GM12878 (cell line): ENCODE results near the gene WDR43. TPM values are rescaled to one million over a fixed set of nuclear protein-coding genes. Genes with fewer than 3 reads are reported as not detected.

Experiments used
- ATAC-seq: fragments of 200-7000 bp; cut with Tn5 transposase; 3 replicates; pipeline ENCODE4 v1.9.1; 2020; ENCODE audit warnings: mild to moderate bottlenecking, moderate library complexity
- BruUV-seq: library from RNA; stranded (reverse); fragments of 400-500 nt; replicated peaks from 2 replicates; lab custom pipeline; 2021; lab: Mats Ljungman, UMichigan
- CTCF ChIA-PET: fragments of 300-600 bp; sonication (Branson Sonifier 250); formaldehyde crosslinking; extraction: SDS; loops from one replicate; lab custom pipeline; 2021; ENCODE audit warnings: inconsistent platforms; lab: Yijun Ruan, JAX
- POLR2A ChIA-PET: fragments of 350-600 bp; formaldehyde crosslinking; extraction: SDS; loops from one replicate; lab custom pipeline; 2021; ENCODE audit warnings: inconsistent platforms; lab: Charles Lee
- RAD21 ChIA-PET: fragments of 300-600 bp; sonication (Branson Sonifier 250); formaldehyde crosslinking; loops from one replicate; lab custom pipeline; 2023; ENCODE audit warnings: antibody characterized with exemption; ENCODE audit not compliant: unreplicated experiment; lab: Charles Lee
- SMC1A ChIA-PET: fragments of 300-600 bp; sonication (Branson Sonifier 250); formaldehyde crosslinking; loops from one replicate; lab custom pipeline; 2023; ENCODE audit not compliant: unreplicated experiment, uncharacterized antibody; lab: Charles Lee
- DNase-seq: peaks from one replicate; pipeline ENCODE4 v3.0.0-alpha.2; 2011; ENCODE audit warnings: low read depth, low spot score
- FAIRE-seq: peaks from 3 replicates; lab custom pipeline; 2011; peaks lifted over from hg19 to GRCh38; lab: Jason Lieb, UNC
- H2AFZ ChIP-seq: 2 replicates; pipeline ENCODE4 v1.6.0; 2011; ENCODE audit warnings: low read depth, low read length, control low read depth; ENCODE audit not compliant: control insufficient read depth
- H3K27ac ChIP-seq: 2 replicates; pipeline ENCODE4 v1.5.1; 2011; ENCODE audit warnings: control low read depth; ENCODE audit not compliant: control insufficient read depth, insufficient read depth
- H3K27me3 ChIP-seq, 2 experiments: replicated peaks in 1 of 2; 2 replicates each; pipeline versions ENCODE4 v1.6.0 to v1.6.1; 2011; ENCODE audit warnings: low read length in 1 of 2; ENCODE audit not compliant: control insufficient read depth in 2 of 2, insufficient read depth in 2 of 2
- H3K36me3 ChIP-seq, 2 experiments: 2 replicates each; pipeline ENCODE4 v1.5.1; 2011; ENCODE audit warnings: low read length in 1 of 2; ENCODE audit not compliant: control insufficient read depth in 2 of 2, insufficient read depth in 2 of 2
- H3K4me1 ChIP-seq: 2 replicates; pipeline ENCODE4 v1.6.1; 2011; ENCODE audit warnings: mild to moderate bottlenecking, low read length, moderate library complexity, mixed read lengths; ENCODE audit not compliant: control insufficient read depth, insufficient read depth
- H3K4me2 ChIP-seq: 2 replicates; pipeline ENCODE4 v1.6.0; 2011; ENCODE audit warnings: control low read depth; ENCODE audit not compliant: control insufficient read depth, insufficient read depth
- H3K4me3 ChIP-seq: fragments of 200-600 bp; sonication (generic); 2 replicates; pipeline ENCODE4 v1.5.1; 2016
- H3K79me2 ChIP-seq: 2 replicates; pipeline ENCODE4 v1.6.0; 2011; ENCODE audit warnings: low read length; ENCODE audit not compliant: control insufficient read depth, insufficient read depth
- H3K9ac ChIP-seq: 2 replicates; pipeline ENCODE4 v1.8.0; 2011; ENCODE audit warnings: low read length, control low read depth, mixed read lengths; ENCODE audit not compliant: control insufficient read depth, insufficient read depth
- H3K9me3 ChIP-seq: replicated peaks from 3 replicates; pipeline ENCODE4 v1.5.1; 2011; ENCODE audit warnings: mild to moderate bottlenecking, low read length; ENCODE audit not compliant: control insufficient read depth, insufficient read depth
- H4K20me1 ChIP-seq: 2 replicates; pipeline ENCODE4 v1.6.0; 2011; ENCODE audit not compliant: control insufficient read depth, insufficient read depth
- CHD1 ChIP-seq: IDR thresholded peaks from 2 replicates; pipeline ENCODE4 v1.6.1; 2012; ENCODE audit warnings: low read depth, low read length, improper control_type of control experiment
- CREM ChIP-seq: IDR thresholded peaks from 2 replicates; pipeline ENCODE4 v1.6.1; 2014; ENCODE audit warnings: antibody characterized with exemption, low read depth
- ETV6 ChIP-seq, 2 experiments: fragments of 450-650 bp in 1 of 2; IDR thresholded peaks in 1 of 2; conservative IDR thresholded peaks in 1 of 2; 2 replicates each; pipeline ENCODE4 v1.6.1; 2014; ENCODE audit warnings: antibody characterized with exemption in 1 of 2, borderline replicate concordance in 1 of 2, low read depth in 1 of 2, mild to moderate bottlenecking in 1 of 2, moderate library complexity in 1 of 2
- HDAC2 ChIP-seq: fragments of 200-600 bp; sonication (generic); IDR thresholded peaks from 2 replicates; pipeline ENCODE4 v1.6.1; 2017
- IRF4 ChIP-seq: IDR thresholded peaks from 2 replicates; pipeline ENCODE4 v1.6.1; 2011; ENCODE audit warnings: low read depth, low read length
- MYB ChIP-seq: fragments of 150-350 bp; IDR thresholded peaks from 2 replicates; pipeline ENCODE4 v1.6.1; 2014; ENCODE audit warnings: mild to moderate bottlenecking, low read depth, low read length, borderline replicate concordance
- POLR2AphosphoS5 ChIP-seq: IDR thresholded peaks from 2 replicates; pipeline ENCODE4 v1.6.1; 2011; ENCODE audit warnings: mild to moderate bottlenecking, low read length, inconsistent platforms
- REST ChIP-seq: IDR thresholded peaks from 2 replicates; pipeline ENCODE4 v1.6.1; 2012; ENCODE audit warnings: mild to moderate bottlenecking, low read depth, low read length
- SIX5 ChIP-seq: IDR thresholded peaks from 2 replicates; pipeline ENCODE4 v1.6.1; 2011; ENCODE audit warnings: mild to moderate bottlenecking, low read depth, low read length, moderate library complexity; ENCODE audit not compliant: severe bottlenecking
- SP1 ChIP-seq: IDR thresholded peaks from one replicate; pipeline ENCODE4 v1.6.1; 2011; ENCODE audit warnings: low read depth, low read length
- SRF ChIP-seq, 2 experiments: IDR thresholded peaks; 2 replicates each; pipeline ENCODE4 v1.6.1; 2011; ENCODE audit warnings: low read depth in 2 of 2, low read length in 2 of 2, mild to moderate bottlenecking in 1 of 2, moderate library complexity in 1 of 2
- STAT3 ChIP-seq: IDR thresholded peaks from 2 replicates; pipeline ENCODE4 v1.6.1; 2011; ENCODE audit warnings: low read depth, low read length, improper control_type of control experiment
- WRNIP1 ChIP-seq: IDR thresholded peaks from 2 replicates; pipeline ENCODE4 v1.6.1; 2011; ENCODE audit warnings: low read depth, low read length, improper control_type of control experiment, borderline replicate concordance
- ZBED1 ChIP-seq: IDR thresholded peaks from 2 replicates; pipeline ENCODE4 v1.6.1; 2016; ENCODE audit warnings: borderline replicate concordance
- ZNF274 ChIP-seq: IDR thresholded peaks from one replicate; pipeline ENCODE4 v1.8.0; 2011; ENCODE audit not compliant: insufficient read length, insufficient read depth
- ZZZ3 ChIP-seq: IDR thresholded peaks from 2 replicates; pipeline ENCODE4 v1.6.1; 2011; ENCODE audit warnings: low read depth; ENCODE audit not compliant: control insufficient read depth, insufficient read length
- WGBS: methylation state at CpG from one replicate; pipeline ENCODE4 v1.1.6; 2016; ENCODE audit warnings: low lambda C conversion rate; ENCODE audit not compliant: insufficient replicate concordance, insufficient coverage; ENCODE audit errors: missing lambda C conversion rate; 5-methylcytosine and 5-hydroxymethylcytosine counted together
- in situ Hi-C: fragments of 300-500 bp; cut with MboI; formaldehyde crosslinking; loops from 9 replicates; pipeline ENCODE4 v1.14.3; 2018; ENCODE audit warnings: mixed read lengths
- intact Hi-C: fragments of 100-400 bp; cut with micrococcal nuclease; formaldehyde crosslinking; loops from one replicate; pipeline ENCODE4 v1.14.2; 2022; ENCODE audit not compliant: unreplicated experiment
- polyA plus RNA-seq, 11 experiments: library from polyadenylated mRNA; depleted of rRNA in 4 of 11; unstranded in 6 of 11; stranded (reverse) in 5 of 11; fragments of >200 nt; fragmentation: Nextera tagmentation in 4 of 11; fragmentation: Illumina TruSeq in 1 of 11; extraction: Ambion mirVana in 4 of 11; extraction: Trizol in 1 of 11; gene quantifications; 1 replicate in 1 of 11; 2 replicates in 10 of 11; pipeline versions ENCODE4 v1.2.1 to v1.2.3, GENCODE V29; 2011 to 2016; ENCODE audit warnings: inconsistent platforms in 2 of 11, missing spikeins in 2 of 11, low read depth in 1 of 11
- total RNA-seq, 4 experiments: library from RNA; depleted of rRNA in 3 of 4; stranded (reverse); fragments of >200 nt in 3 of 4; fragmentation: Illumina TruSeq in 1 of 4; extraction: Trizol in 1 of 4; gene quantifications; 2 replicates each; pipeline versions ENCODE4 v1.2.1 to v1.2.3, GENCODE V29; 2013 to 2021

The WDR43 gene
- total and polyA plus RNA-seq, 10 of the 15 experiments (the other 5 are each of a cell fraction or from before 2014, with no cell fraction given), result 39.3 to 153 (median 81.9) TPM

GRCh38 chr2:28990445-28990844 lies 96.0 kb downstream of the WDR43 start:
- no peak for ATAC-seq
- H3K4me2 ChIP-seq, result no peak overlapping the region
- no peaks in the 10 kb centered on the region for H3K9me3 ChIP-seq
- H3K4me1 ChIP-seq, result no peaks in the 10 kb centered on the region; the same call in 1 of the 2 replicates
- SMC1A ChIA-PET, result no interaction called here
- CTCF ChIA-PET, result no interaction called here
- POLR2A ChIA-PET, result no interaction called here
- H3K27me3 ChIP-seq, result no peaks in the 10 kb centered on the region; a peak in 1 of 4 replicates
- 27% methylated on average over 16 of the region's 16 CpGs for WGBS
- no peak for DNase-seq
- intact Hi-C loops, result no loop called here
- H3K27ac ChIP-seq, result no peak overlapping the region
- H2AFZ ChIP-seq, result no peak overlapping the region
- no peak for FAIRE-seq
- TF ChIP-seq ETV6 (conservative IDR thresholded peaks at IDR 0.05 in 1 of 2, IDR thresholded peaks at IDR 0.05 in 1 of 2; ENCODE audit: borderline replicate concordance in 1 of 2, low read depth in 1 of 2) (no peak), IRF4 (no peak), STAT3 (no peak), HDAC2 (no peak)
- H4K20me1 ChIP-seq, result no peaks in the 10 kb centered on the region
- H3K9ac ChIP-seq, result no peak overlapping the region
- RAD21 ChIA-PET, result no interaction called here
- H3K4me3 ChIP-seq, result no peak overlapping the region
- no peaks in the 10 kb centered on the region for H3K79me2 ChIP-seq
- BruUV-seq, result no TSS peak
- in situ Hi-C loops, result no loop called here
- no peaks in the 10 kb centered on the region for H3K36me3 ChIP-seq

- Histone ChIP-seq H4K20me1 (no peaks in the 10 kb centered on the region), H3K4me3 (no peak overlapping the region), H2AFZ (no peak overlapping the region), H3K36me3 (no peaks in the 10 kb centered on the region), H3K4me2 (no peak overlapping the region)
- SMC1A ChIA-PET, result no interaction called here
- FAIRE-seq, result no peak
- no peak for DNase-seq
- no peak for TF ChIP-seq REST
- no peak for TF ChIP-seq CREM
- no peak for TF ChIP-seq WRNIP1
- TF ChIP-seq ZZZ3, result no peak
- TF ChIP-seq SRF (IDR thresholded peaks at IDR 0.05; ENCODE audit: low read depth in 2 of 2, low read length in 2 of 2), result no peak
- TF ChIP-seq SIX5, result no peak
- TF ChIP-seq ZBED1, result no peak
- TF ChIP-seq SP1, result no peak
- no peak for TF ChIP-seq ZNF274
- no peak for TF ChIP-seq CHD1
- no peak for TF ChIP-seq MYB
- no peak for TF ChIP-seq POLR2AphosphoS5
- no peak for TF ChIP-seq STAT3
- TF ChIP-seq, all 136 proteins: peak for 0
- ChIA-PET POLR2A (no interaction called here), RAD21 (no interaction called here), CTCF (no interaction called here)
- no TSS peak for BruUV-seq
- in situ Hi-C loops (no loop called here), intact Hi-C loops (no loop called here)
- H3K79me2 ChIP-seq, result no peaks in the 10 kb centered on the region
- no peak overlapping the region for H3K27ac ChIP-seq
- no peak for ATAC-seq
- no peaks in the 10 kb centered on the region; a peak in 1 of 4 replicates for H3K27me3 ChIP-seq
- H3K9ac ChIP-seq, result no peak overlapping the region
- 32% methylated on average over 4 of the region's 4 CpGs for WGBS
- no peaks in the 10 kb centered on the region for H3K9me3 ChIP-seq
- no peaks in the 10 kb centered on the region; the same call in 1 of the 2 replicates for H3K4me1 ChIP-seq
Observed at GRCh38 chr2:28991021-28991420, 96.6 kb downstream of the WDR43 start.
